ENCODE data around the gene UGT2B10.
"Not testable (repeated sequence)": the region's sequence is repeated elsewhere in the genome, so short reads cannot be mapped to it uniquely, and the experiment has no call there.

UGT2B10 gene

GRCh38 chr4:68815617-68816409 lies at the start of gene UGT2B10:
TSS of gene UGT2B10 (plus strand) at chr4:68815994. CDS start at chr4:68816020, 26 bp downstream.
- DNase-seq (ENCODE audit: low spot score): not testable (repeated sequence)

GRCh38 chr4:68771836-68772235 lies 44.0 kb upstream of the UGT2B10 start:
- not testable (repeated sequence) for DNase-seq (ENCODE audit: low spot score)

GRCh38 chr4:68773699-68774098 lies 42.1 kb upstream of the UGT2B10 start:
- no peak for DNase-seq (ENCODE audit: low spot score)

- DNase-seq (ENCODE audit: low spot score): no peak
Measured at GRCh38 chr4:68780232-68780631, 35.6 kb upstream of the UGT2B10 start.

DNA sequence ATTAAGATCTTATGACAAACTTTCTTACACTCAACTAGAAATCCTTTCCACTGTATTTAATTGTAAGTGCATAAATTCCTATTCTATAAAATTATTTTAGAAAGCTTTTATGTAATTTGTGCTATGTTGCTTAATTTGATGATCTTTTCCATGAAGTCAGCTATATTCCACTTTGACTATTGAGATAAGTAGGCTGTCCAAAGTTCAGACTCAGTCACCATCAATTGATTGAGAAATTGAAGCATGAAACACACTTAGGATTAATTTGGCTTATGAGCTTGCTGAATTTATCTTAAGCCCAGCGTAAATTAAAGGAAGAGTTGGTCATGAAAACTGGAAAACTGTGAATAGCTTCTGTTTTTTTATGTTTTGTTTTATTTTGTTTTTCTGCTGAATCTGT lies 18.7 kb upstream of the UGT2B10 start:
- DNase-seq (ENCODE audit: low spot score): no peak

DNA sequence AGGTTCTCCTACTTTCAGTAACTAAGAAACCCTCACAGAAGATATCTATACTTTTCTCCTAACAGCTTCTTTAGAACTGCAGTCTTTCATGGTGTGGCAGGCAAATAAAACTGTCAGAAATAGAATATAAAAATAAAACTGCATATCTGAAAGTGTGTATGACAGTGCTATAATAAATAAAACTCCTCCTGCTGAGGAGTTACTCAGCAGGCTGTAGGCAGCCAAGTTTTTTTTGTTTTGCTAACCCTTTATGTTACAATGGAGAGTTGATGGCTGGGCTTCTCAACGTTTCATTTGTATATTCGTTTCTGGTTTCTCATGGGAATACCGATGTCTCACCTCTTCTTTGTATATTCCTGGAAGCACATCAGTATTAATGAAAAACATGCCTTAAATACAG lies 18.2 kb upstream of the UGT2B10 start:
- DNase-seq (ENCODE audit: low spot score): no peak

GRCh38 chr4:68803013-68803412 lies 12.8 kb upstream of the UGT2B10 start:
- no peak for DNase-seq (ENCODE audit: low spot score)

DNA sequence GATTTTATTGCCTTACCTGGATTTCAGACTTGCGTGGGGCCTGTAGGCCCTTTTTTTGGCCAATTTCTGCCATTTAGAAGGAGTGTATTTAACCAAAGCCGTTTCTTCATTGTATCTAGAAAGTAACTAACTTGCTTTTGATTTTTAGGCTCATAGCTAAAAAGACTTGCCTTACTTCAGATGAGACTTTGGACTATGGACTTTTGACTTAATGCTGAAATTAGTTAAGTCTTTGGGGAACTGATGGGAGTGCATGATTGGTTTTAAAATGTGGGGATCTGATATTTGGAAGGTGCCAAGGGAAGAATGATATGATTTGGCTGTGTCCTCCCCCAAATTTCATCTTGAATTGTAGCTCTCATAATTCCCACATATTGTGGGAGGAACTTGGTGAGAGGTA lies 7.7 kb upstream of the UGT2B10 start:
- DNase-seq (ENCODE audit: low spot score): no peak

DNA sequence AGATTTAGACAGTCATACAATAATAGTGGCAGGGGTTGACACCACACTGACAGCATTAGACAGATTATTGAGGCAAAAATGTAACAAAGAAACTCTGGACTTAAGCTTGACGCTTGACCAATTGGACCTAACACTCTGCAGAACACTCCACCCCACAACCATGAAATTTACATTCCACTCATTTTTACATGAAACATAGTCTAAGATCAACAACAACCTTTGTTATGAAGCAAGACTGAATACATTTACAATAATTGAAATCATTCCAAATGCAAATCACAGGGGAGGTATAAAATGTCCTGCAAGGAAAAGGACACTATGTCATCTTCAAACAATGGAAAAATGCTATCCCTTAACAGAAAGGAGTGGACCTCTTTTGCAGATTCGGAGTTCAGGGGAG lies 4.9 kb upstream of the UGT2B10 start:
- no peak for DNase-seq (ENCODE audit: low spot score)

DNA sequence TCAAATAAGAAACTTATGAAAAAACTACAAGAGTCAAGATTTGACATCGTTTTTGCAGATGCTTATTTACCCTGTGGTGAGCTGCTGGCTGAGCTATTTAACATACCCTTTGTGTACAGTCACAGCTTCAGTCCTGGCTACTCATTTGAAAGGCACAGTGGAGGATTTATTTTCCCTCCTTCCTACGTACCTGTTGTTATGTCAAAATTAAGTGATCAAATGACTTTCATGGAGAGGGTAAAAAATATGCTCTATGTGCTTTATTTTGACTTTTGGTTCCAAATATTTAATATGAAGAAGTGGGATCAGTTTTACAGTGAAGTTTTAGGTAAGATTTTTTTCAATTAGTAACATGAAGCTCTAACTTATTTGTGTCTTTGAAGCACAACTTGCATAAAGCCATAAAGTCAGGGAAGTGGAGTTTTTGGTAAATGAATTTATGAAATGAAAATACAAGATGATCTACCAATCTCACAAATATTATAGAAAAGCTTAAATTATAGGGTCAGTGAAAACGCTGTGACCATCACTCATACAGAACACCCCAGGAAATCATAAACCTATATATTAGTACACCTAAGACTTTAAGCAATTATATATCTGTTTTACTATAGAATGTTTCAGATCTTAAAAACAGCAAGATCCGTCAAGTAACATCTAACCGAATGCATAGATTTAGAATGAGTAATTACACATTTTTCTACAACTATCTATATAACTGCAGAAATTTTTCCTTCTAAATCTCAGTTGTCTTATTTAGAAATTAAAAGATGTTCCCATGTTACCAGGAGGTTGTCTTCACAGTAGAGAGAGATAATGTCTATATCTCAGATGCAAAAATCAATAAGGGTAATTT lies 844 bp downstream of the UGT2B10 start:
- DNase-seq (ENCODE audit: low spot score): not testable (repeated sequence)

GRCh38 chr4:68817386-68817785 lies 1.6 kb downstream of the UGT2B10 start:
- DNase-seq (ENCODE audit: low spot score): no peak

DNA sequence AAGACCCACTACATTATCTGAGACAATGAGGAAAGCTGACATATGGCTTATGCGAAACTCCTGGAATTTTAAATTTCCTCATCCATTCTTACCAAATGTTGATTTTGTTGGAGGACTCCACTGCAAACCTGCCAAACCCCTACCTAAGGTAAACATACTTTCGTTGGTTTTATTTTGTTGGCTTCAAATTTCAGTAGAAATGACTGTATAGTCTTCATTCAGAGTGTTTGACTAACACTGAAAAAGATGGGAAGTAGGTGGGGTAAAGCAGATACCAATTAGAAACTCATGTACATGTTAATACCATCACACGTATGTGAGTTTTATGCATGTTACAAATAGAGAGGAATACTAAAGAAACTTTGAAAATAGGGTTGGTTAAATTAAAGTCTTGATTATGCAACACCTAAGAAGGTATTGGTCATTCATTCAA lies 2.3 kb downstream of the UGT2B10 start:
- not testable (repeated sequence) for DNase-seq (ENCODE audit: low spot score)

- DNase-seq (ENCODE audit: low spot score): no peak
Measured at GRCh38 chr4:68831642-68832041, 15.8 kb downstream of the UGT2B10 start.

GRCh38 chr4:68850293-68850692 lies 34.5 kb downstream of the UGT2B10 start:
- DNase-seq (ENCODE audit: low spot score): no peak

DNA sequence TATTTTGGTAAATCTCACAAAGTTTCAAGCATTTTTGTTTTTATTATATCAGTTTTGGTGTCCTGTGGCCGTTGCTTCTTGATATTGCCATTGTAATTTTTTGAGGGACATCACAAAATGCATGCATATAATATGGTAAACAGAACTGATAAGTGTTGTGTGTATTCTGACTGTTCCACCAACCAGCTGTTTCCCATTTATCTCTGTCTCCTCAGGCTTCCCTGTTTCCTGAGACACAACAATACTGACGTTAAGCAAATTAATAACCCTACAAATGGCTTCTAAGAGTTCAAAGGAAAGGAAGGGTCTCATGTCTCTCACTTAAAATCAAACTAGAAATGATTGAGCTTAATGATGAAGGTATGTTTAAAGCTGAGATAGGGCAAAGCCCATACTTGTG lies 40.0 kb downstream of the UGT2B10 start:
- DNase-seq (ENCODE audit: low spot score): no peak

DNA sequence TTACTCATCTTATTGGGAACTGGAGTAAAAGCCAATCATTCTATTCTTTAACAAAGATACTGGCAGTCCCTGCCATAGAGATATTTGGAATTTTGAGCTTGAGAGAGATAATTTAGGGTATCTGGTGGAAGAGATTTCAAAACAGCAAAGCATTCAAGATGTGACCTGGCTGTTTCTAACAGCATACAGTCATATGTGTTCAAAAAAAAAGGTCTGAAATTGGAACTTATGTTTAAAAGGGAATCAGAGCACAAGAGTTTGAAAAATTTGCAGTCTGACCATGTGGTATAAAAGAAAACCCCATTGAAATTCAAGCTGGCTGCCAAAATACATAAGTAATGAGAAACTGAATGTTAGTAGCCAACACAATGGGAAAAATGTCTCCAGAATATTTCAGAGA lies 42.2 kb downstream of the UGT2B10 start:
- DNase-seq (ENCODE audit: low spot score): no peak

GRCh38 chr4:68859655-68860054 lies 43.9 kb downstream of the UGT2B10 start:
- DNase-seq (ENCODE audit: low spot score): no peak

DNA sequence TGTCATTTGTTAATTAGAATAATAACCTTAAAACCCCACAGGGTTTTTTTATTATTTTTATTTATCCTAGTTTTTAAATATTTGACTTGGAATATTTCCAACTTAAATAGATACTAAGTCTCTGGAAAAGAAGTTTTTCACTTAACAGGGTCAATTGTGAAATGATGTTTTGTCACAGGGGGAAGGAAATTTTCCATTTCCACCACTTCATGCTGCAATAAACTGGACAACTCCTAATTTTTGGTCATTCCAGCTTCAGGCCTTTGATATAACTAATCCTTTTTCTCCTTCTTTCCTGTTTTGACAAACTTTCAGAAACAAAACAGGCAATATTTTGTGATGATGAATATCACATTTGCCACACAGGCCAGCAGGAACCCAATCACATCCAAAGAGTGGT lies 45.3 kb downstream of the UGT2B10 start:
- DNase-seq (ENCODE audit: low spot score): no peak

GRCh38 chr4:68864438-68865187 lies 48.8 kb downstream of the UGT2B10 start:
- no peak for DNase-seq (ENCODE audit: low spot score)

DNA sequence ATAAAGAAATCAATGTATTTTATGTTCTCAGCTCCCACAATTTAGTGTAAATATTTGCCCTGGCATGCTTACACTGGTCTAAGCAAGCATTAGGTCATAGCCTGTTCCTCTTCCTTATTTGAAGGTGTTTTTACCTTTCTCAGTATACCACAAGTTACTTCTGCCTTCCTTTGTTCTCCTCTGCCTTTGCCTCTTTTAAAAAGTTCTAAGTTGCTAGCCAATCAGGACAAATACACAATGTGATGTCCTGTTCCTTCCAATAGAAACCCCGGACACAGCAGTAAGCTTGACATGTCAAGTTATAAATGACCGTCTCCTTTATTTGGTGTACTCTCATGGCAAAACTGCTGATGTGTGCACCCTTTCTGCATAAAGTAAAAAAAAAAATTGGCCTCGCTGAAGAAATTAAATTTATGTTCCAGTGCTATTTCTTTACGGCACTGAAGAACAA lies 49.4 kb downstream of the UGT2B10 start:
- DNase-seq (ENCODE audit: low spot score): no peak

DNA sequence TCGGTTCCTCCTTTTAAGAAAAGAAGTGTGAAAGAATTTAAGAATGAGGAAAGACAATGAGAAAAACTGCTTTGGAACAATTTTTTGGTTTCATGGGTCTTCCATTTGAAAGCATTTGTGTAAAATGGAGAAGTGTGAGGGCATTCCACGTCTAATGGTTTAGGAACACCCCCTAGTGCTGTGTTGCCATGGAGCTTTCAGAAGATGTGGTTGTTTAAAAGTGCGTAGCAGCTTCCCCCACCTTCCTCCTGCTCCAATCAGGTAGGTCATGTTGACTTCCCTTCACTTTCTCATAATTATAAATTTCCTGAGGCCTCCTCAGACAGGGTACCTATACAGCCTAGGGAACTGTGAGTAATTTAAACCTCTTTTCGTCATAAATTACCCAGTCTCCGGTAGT lies 50.0 kb downstream of the UGT2B10 start:
- DNase-seq (ENCODE audit: low spot score): no peak

DNA sequence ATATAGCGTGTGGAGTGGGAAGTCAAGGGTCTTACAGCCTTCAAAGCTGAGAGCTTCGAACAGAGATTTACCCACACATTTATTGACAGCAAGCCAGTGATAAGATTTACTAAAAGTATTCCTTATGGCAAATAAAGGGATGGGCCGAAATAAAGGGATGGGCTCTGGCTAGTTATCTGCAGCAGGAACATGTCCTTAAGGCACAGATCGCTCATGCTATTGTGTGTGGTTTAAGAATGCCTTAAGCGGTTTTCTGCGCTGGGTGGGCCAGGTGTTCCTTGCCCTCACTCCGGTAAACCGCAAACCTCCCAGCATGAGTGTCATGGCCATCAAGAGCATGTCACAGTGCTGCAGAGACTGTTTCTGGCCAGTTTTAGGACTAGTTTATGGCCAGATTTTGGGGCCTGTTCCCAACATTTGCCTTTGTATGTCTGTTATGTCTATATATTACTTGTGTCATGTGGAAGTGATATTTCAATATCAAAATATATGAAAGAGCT lies 53.5 kb downstream of the UGT2B10 start:
- no peak for DNase-seq (ENCODE audit: low spot score)
